Activated T-helper 17 cell treated with anti-CD3 and anti-CD28 coated beads, Interleukin-2, amount 50 U/mL, for 72 hours (primary cell): ENCODE results near the gene SNAI1. TPM values are rescaled to one million over a fixed set of nuclear protein-coding genes. Genes with fewer than 3 reads are reported as not detected.
"Not testable (repeated sequence)": the region's sequence is repeated elsewhere in the genome, so short reads cannot be mapped to it uniquely, and the experiment has no call there.

Experiments used
- ATAC-seq: fragments of 150-1000 bp; cut with Tn5 transposase; replicated peaks from 2 replicates; pipeline ENCODE4 v1.10.0; 2021; ENCODE audit warnings: mild to moderate bottlenecking, moderate library complexity
- H3K27ac Mint-ChIP-seq: one replicate; pipeline ENCODE4 v1.8.0; 2022; ENCODE audit warnings: mixed read lengths
- H3K27me3 Mint-ChIP-seq: one replicate; pipeline ENCODE4 v1.8.0; 2022; ENCODE audit warnings: mixed read lengths
- H3K36me3 Mint-ChIP-seq: one replicate; pipeline ENCODE4 v1.8.0; 2022; ENCODE audit warnings: low read depth, mild to moderate bottlenecking, mixed read lengths
- H3K4me1 Mint-ChIP-seq: one replicate; pipeline ENCODE4 v1.8.0; 2022; ENCODE audit warnings: mixed read lengths
- H3K4me3 Mint-ChIP-seq: one replicate; pipeline ENCODE4 v1.8.0; 2022; ENCODE audit warnings: mild to moderate bottlenecking, mixed read lengths
- H3K9me3 Mint-ChIP-seq: one replicate; pipeline ENCODE4 v1.8.0; 2022; ENCODE audit warnings: mixed read lengths
- total RNA-seq, 2 donors: library from RNA; stranded (reverse); gene quantifications; one replicate each; pipeline ENCODE4 v1.2.3, GENCODE V29; 2022

The SNAI1 gene
- total RNA-seq, 2 donors from 2014 or later, result 0.34 TPM; not detected in 1

GRCh38 chr20:50009521-50010454 is 27.0 kb downstream of the SNAI1 start:
- H3K9me3 Mint-ChIP-seq, result no peaks in the 10 kb centered on the region
- ATAC-seq, result no peak

GRCh38 chr20:50011597-50011996 is 28.8 kb downstream of the SNAI1 start:
- not testable (repeated sequence) for H3K27ac Mint-ChIP-seq, H3K27me3 Mint-ChIP-seq, ATAC-seq, H3K36me3 Mint-ChIP-seq, H3K4me1 Mint-ChIP-seq, H3K9me3 Mint-ChIP-seq, H3K4me3 Mint-ChIP-seq

More at GRCh38 chr20:50009521-50010454, 27.0 kb downstream of the SNAI1 start:
- peaks cover 6% of the 10 kb centered on the region for H3K4me1 Mint-ChIP-seq
- H3K27ac Mint-ChIP-seq, result no peak overlapping the region
- H3K27me3 Mint-ChIP-seq, result peaks cover 15% of the 10 kb centered on the region
- no peaks in the 10 kb centered on the region for H3K36me3 Mint-ChIP-seq
- H3K4me3 Mint-ChIP-seq, result no peak overlapping the region

- H3K27ac Mint-ChIP-seq, result no peak overlapping the region
- no peaks in the 10 kb centered on the region for H3K36me3 Mint-ChIP-seq
- H3K4me1 Mint-ChIP-seq, result no peaks in the 10 kb centered on the region
- no peak for ATAC-seq
- no peaks in the 10 kb centered on the region for H3K9me3 Mint-ChIP-seq
- H3K4me3 Mint-ChIP-seq, result no peak overlapping the region
- peaks cover 8% of the 10 kb centered on the region for H3K27me3 Mint-ChIP-seq
Measured at GRCh38 chr20:50012282-50013263, 29.8 kb downstream of the SNAI1 start.

GRCh38 chr20:50013976-50014375 is 31.2 kb downstream of the SNAI1 start:
- Mint-ChIP-seq H3K9me3 (no peaks in the 10 kb centered on the region), H3K4me3 (no peak overlapping the region)

GRCh38 chr20:50014570-50015562 is 32.1 kb downstream of the SNAI1 start:
- no peaks in the 10 kb centered on the region for H3K4me1 Mint-ChIP-seq
- no peaks in the 10 kb centered on the region for H3K36me3 Mint-ChIP-seq
- ATAC-seq, result no peak
- H3K4me3 Mint-ChIP-seq, result no peak overlapping the region
- peaks cover 8% of the 10 kb centered on the region for H3K27me3 Mint-ChIP-seq
- no peaks in the 10 kb centered on the region for H3K9me3 Mint-ChIP-seq
- no peak overlapping the region for H3K27ac Mint-ChIP-seq

More at GRCh38 chr20:50013976-50014375, 31.2 kb downstream of the SNAI1 start:
- no peak for ATAC-seq
- Mint-ChIP-seq H3K4me1 (no peaks in the 10 kb centered on the region), H3K27ac (no peak overlapping the region), H3K36me3 (no peaks in the 10 kb centered on the region), H3K27me3 (peaks cover 8% of the 10 kb centered on the region)

- H3K9me3 Mint-ChIP-seq, result no peaks in the 10 kb centered on the region
- no peak overlapping the region for H3K27ac Mint-ChIP-seq
- no peaks in the 10 kb centered on the region for H3K4me1 Mint-ChIP-seq
- no peak for ATAC-seq
- H3K27me3 Mint-ChIP-seq, result peaks cover 8% of the 10 kb centered on the region
- no peaks in the 10 kb centered on the region for H3K36me3 Mint-ChIP-seq
- H3K4me3 Mint-ChIP-seq, result no peak overlapping the region
Measured at GRCh38 chr20:50015636-50015992, 32.8 kb downstream of the SNAI1 start.

- Mint-ChIP-seq H3K27ac (no peak overlapping the region), H3K9me3 (no peaks in the 10 kb centered on the region), H3K27me3 (peaks cover 8% of the 10 kb centered on the region), H3K4me1 (no peaks in the 10 kb centered on the region), H3K36me3 (no peaks in the 10 kb centered on the region), H3K4me3 (no peak overlapping the region)
- ATAC-seq, result no peak
Measured at GRCh38 chr20:50015993-50016770, 33.4 kb downstream of the SNAI1 start.

- no peak overlapping the region for H3K27ac Mint-ChIP-seq
- H3K27me3 Mint-ChIP-seq, result peaks cover 8% of the 10 kb centered on the region
- no peaks in the 10 kb centered on the region for H3K4me1 Mint-ChIP-seq
- no peak overlapping the region for H3K4me3 Mint-ChIP-seq
- no peak for ATAC-seq
- no peaks in the 10 kb centered on the region for H3K9me3 Mint-ChIP-seq
- H3K36me3 Mint-ChIP-seq, result no peaks in the 10 kb centered on the region
Measured at GRCh38 chr20:50017160-50017559, 34.4 kb downstream of the SNAI1 start.

- Mint-ChIP-seq H3K4me1 (no peaks in the 10 kb centered on the region), H3K4me3 (no peak overlapping the region), H3K27ac (no peak overlapping the region), H3K36me3 (no peaks in the 10 kb centered on the region), H3K9me3 (no peaks in the 10 kb centered on the region), H3K27me3 (peaks cover 9% of the 10 kb centered on the region)
- no peak for ATAC-seq
Measured at GRCh38 chr20:50017576-50018248, 34.9 kb downstream of the SNAI1 start.

- Mint-ChIP-seq H3K9me3 (no peaks in the 10 kb centered on the region), H3K4me1 (peaks cover 4% of the 10 kb centered on the region), H3K36me3 (no peaks in the 10 kb centered on the region), H3K4me3 (no peak overlapping the region), H3K27ac (no peak overlapping the region), H3K27me3 (peaks cover 11% of the 10 kb centered on the region)
- no peak for ATAC-seq
Measured at GRCh38 chr20:50019466-50020256, 36.9 kb downstream of the SNAI1 start.

GRCh38 chr20:50020288-50020687 is 37.5 kb downstream of the SNAI1 start:
- no peaks in the 10 kb centered on the region for H3K36me3 Mint-ChIP-seq
- H3K9me3 Mint-ChIP-seq, result no peaks in the 10 kb centered on the region
- peaks cover 10% of the 10 kb centered on the region for H3K27me3 Mint-ChIP-seq
- no peak overlapping the region for H3K4me3 Mint-ChIP-seq
- peak; percentile 18 for ATAC-seq
- H3K4me1 Mint-ChIP-seq, result peaks cover 4% of the 10 kb centered on the region
- no peak overlapping the region for H3K27ac Mint-ChIP-seq

GRCh38 chr20:50022676-50023075 is 39.9 kb downstream of the SNAI1 start:
- Mint-ChIP-seq H3K4me1 (peaks cover 4% of the 10 kb centered on the region), H3K27ac (no peak overlapping the region), H3K4me3 (no peak overlapping the region), H3K9me3 (no peaks in the 10 kb centered on the region), H3K27me3 (peaks cover 10% of the 10 kb centered on the region), H3K36me3 (no peaks in the 10 kb centered on the region)
- ATAC-seq, result no peak
